Coronary artery (tissue), 2 donors: ENCODE measurements around the gene OCSTAMP.

ENCODE experiments used
- DNase-seq: peaks from one replicate; pipeline ENCODE4 v3.0.0-alpha.2; 2017; ENCODE audit warnings: low spot score
- H3K27ac ChIP-seq, 2 donors: fragments of 200-600 bp; sonication (generic); one replicate each; pipeline ENCODE4 v1.5.1; 2016 to 2019
- H3K4me3 ChIP-seq: fragments of 200-600 bp; sonication (generic); 2 replicates; pipeline ENCODE4 v1.5.1; 2016; ENCODE audit warnings: mild to moderate bottlenecking, moderate library complexity
- TF ChIP-seq, protein P1 (sequence below): fragments of 200-600 bp; sonication (generic); IDR thresholded peaks from one replicate; pipeline ENCODE4 v1.5.1; 2019; ENCODE audit warnings: antibody characterized with exemption

OCSTAMP gene

GRCh38 chr20:46547995-46548394 is 2.5 kb downstream of the OCSTAMP start:
- no peak overlapping the region for H3K27ac ChIP-seq
- TF ChIP-seq, protein P1, sequence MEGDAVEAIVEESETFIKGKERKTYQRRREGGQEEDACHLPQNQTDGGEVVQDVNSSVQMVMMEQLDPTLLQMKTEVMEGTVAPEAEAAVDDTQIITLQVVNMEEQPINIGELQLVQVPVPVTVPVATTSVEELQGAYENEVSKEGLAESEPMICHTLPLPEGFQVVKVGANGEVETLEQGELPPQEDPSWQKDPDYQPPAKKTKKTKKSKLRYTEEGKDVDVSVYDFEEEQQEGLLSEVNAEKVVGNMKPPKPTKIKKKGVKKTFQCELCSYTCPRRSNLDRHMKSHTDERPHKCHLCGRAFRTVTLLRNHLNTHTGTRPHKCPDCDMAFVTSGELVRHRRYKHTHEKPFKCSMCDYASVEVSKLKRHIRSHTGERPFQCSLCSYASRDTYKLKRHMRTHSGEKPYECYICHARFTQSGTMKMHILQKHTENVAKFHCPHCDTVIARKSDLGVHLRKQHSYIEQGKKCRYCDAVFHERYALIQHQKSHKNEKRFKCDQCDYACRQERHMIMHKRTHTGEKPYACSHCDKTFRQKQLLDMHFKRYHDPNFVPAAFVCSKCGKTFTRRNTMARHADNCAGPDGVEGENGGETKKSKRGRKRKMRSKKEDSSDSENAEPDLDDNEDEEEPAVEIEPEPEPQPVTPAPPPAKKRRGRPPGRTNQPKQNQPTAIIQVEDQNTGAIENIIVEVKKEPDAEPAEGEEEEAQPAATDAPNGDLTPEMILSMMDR, result no peak
- DNase-seq, result no peak

GRCh38 chr20:46546936-46547335 is 3.5 kb downstream of the OCSTAMP start:
- Histone ChIP-seq H3K4me3 (no peak overlapping the region), H3K27ac (no peak overlapping the region)
- DNase-seq, result no peak
- TF ChIP-seq, protein P1, result no peak

More at GRCh38 chr20:46547995-46548394, 2.5 kb downstream of the OCSTAMP start:
- H3K4me3 ChIP-seq, result no peak overlapping the region

- no peak overlapping the region for H3K4me3 ChIP-seq
- no peak for DNase-seq
- TF ChIP-seq, protein P1, result no peak
- no peak overlapping the region for H3K27ac ChIP-seq
These were observed 4.2 kb downstream of the OCSTAMP start for GRCh38 chr20:46546298-46546697.

DNA sequence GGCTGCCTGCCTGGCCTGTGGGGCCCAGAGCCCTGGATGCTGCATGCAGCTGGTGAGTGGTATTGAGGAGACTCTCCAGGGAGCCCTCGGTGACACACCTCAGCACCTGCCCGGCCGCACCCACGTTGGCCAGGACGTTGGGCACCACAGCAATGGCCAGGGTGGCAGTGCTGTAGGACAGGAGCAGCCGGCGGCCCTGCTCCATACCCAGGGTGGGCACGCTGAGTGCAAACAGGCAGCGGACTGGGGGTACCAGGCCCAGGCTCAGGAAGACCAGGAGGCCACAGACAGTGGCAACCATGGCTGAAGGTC is 4.7 kb downstream of the OCSTAMP start:
- Histone ChIP-seq H3K27ac (no peak overlapping the region), H3K4me3 (no peak overlapping the region)
- TF ChIP-seq, protein P1, result no peak
- DNase-seq, result no peak

DNA sequence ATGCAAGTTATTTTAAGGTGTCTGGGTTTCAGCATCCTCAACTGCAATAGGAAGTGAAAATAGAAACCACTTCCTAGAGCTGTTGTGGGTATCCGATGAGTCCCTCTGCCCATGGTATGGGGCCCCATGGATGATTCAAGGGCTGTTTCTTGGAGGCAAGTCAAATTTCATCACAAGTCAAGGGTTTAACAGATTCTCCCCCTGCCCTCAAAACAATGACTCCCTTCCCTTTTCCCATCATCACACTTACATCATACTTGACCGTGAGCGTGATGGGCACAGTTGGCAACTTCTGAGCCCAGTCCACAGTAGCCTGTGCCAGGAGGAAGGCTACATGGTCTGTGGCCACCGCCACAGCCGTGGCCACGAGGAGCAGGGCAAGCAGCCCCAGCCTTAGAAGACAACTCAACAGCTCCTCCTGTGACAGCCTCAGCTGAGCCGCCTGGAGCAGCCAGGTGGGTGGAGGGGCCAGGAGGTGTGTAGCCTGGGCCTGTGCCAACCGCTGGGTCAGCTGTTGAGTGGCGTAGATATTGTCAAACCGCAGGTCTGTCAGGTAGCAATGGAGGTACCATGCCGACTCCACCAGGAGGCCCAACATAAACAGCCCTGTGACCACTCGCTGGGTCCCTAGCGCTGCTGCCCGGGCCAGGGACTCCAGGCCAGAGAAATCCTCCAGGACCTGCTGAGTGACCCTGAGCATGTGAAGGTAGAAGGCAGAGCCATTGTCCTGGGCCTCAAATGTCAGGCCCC is 5.2 kb downstream of the OCSTAMP start:
- DNase-seq, result no peak
- Histone ChIP-seq H3K4me3 (no peak overlapping the region), H3K27ac (no peak overlapping the region)
- TF ChIP-seq, protein P1, result no peak

GRCh38 chr20:46544576-46544975 is 5.9 kb downstream of the OCSTAMP start:
- TF ChIP-seq, protein P1, result no peak
- Histone ChIP-seq H3K4me3 (no peak overlapping the region), H3K27ac (no peak overlapping the region)
- DNase-seq, result no peak

DNA sequence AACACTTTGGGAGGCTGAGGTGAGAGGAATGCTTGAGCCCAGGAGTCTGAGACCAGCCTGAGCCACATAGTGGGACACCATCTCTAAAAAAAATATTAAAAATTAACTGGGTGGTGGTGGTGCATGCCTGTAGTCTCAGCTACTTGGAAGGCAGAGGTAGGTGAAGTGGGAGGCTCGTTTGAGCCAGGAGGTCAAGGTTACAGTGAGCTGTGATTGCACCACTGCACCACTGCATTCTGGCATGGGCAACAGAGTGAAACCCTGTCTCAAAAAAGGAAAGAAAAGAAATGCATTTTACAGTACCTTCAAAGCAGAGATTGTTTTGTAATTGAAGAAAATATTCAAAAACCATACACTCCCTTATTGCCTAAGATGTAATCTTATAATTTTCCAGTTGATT is 6.5 kb downstream of the OCSTAMP start:
- Histone ChIP-seq H3K4me3 (no peak overlapping the region), H3K27ac (no peak overlapping the region)
- DNase-seq, result no peak
- TF ChIP-seq, protein P1, result no peak
